Immature natural killer cell (primary cell): Measurements from ENCODE around the gene EPG5. TPM values are rescaled to one million over a fixed set of nuclear protein-coding genes. Genes with fewer than 3 reads are reported as not detected.

Experiments
- DNase-seq, 3 donors: peaks; one replicate each; pipeline ENCODE4 v3.0.0; 2022; ENCODE audit warnings: mixed read lengths in 1 of 3
- H3K27ac Mint-ChIP-seq, 6 donors: one replicate each; pipeline ENCODE4 v1.8.0; 2020; ENCODE audit warnings: mixed read lengths in 6 of 6, mild to moderate bottlenecking in 5 of 6, inconsistent platforms in 4 of 6, moderate library complexity in 3 of 6
- H3K27me3 Mint-ChIP-seq, 3 donors: one replicate each; pipeline ENCODE4 v1.8.0; 2020 to 2021; ENCODE audit warnings: low read depth in 3 of 3, mild to moderate bottlenecking in 3 of 3, mixed read lengths in 3 of 3, moderate library complexity in 3 of 3, inconsistent platforms in 1 of 3
- H3K36me3 Mint-ChIP-seq, 3 donors: one replicate each; pipeline ENCODE4 v1.8.0; 2020; ENCODE audit warnings: mixed read lengths in 3 of 3, inconsistent platforms in 2 of 3, mild to moderate bottlenecking in 2 of 3
- H3K4me1 Mint-ChIP-seq, 2 donors: one replicate each; pipeline ENCODE4 v1.8.0; 2020; ENCODE audit warnings: inconsistent platforms in 2 of 2, mild to moderate bottlenecking in 2 of 2, mixed read lengths in 2 of 2, moderate library complexity in 1 of 2
- H3K4me3 Mint-ChIP-seq, 5 donors: one replicate each; pipeline ENCODE4 v1.8.0; 2020; ENCODE audit warnings: mild to moderate bottlenecking in 5 of 5, mixed read lengths in 5 of 5, inconsistent platforms in 3 of 5, moderate library complexity in 3 of 5
- H3K9me3 Mint-ChIP-seq, 6 donors: one replicate each; pipeline ENCODE4 v1.8.0; 2020; ENCODE audit warnings: mild to moderate bottlenecking in 6 of 6, mixed read lengths in 6 of 6, inconsistent platforms in 4 of 6, moderate library complexity in 3 of 6
- polyA plus RNA-seq, 3 donors: library from polyadenylated mRNA; unstranded; fragments of 300-500 nt; fragmentation: Illumina TruSeq; gene quantifications; one replicate each; pipeline ENCODE4 v1.2.3, GENCODE V29; 2021

The EPG5 gene
- polyA plus RNA-seq = 1 to 10 TPM; 2.9 to 6.5 (median 5.3) TPM

- Mint-ChIP-seq H3K4me1 (peaks cover 50 to 56% of the 10 kb centered on the region in 2 donors), H3K27ac (peak within 1 kb of the TSS; percentile 88 to 98 (median 96))
Measured at GRCh38 chr18:45967007-45967706, at the start of gene EPG5. TSS of gene EPG5 (minus strand) at chr18:45967329. CDS start at chr18:45967239, 90 bp downstream.

GRCh38 chr18:46013484-46014189, 46.5 kb upstream of the EPG5 start:
- Mint-ChIP-seq H3K27ac (peak overlapping the region in 2 of 6 donors; percentile 10 to 19), H3K4me3 (no peak overlapping the region)

More at GRCh38 chr18:45967007-45967706, at the start of gene EPG5:
- DNase-seq = peak; percentile 90 to 92 (median 91)
- H3K9me3 Mint-ChIP-seq = no peaks in the 10 kb centered on the region
- peaks cover 3 to 13% (median 6%) of the 10 kb centered on the region in 3 donors for H3K36me3 Mint-ChIP-seq
- peaks cover 6 to 15% (median 10%) of the 10 kb centered on the region in 3 donors for H3K27me3 Mint-ChIP-seq
- peak within 1 kb of the TSS; percentile 91 to 100 (median 99) for H3K4me3 Mint-ChIP-seq

GRCh38 chr18:46010676-46011075, 43.5 kb upstream of the EPG5 start:
- H3K27ac Mint-ChIP-seq = no peak overlapping the region
- H3K27me3 Mint-ChIP-seq = no peaks in the 10 kb centered on the region
- peaks cover 14 to 19% of the 10 kb centered on the region in 2 donors for H3K4me1 Mint-ChIP-seq
- peaks cover 34 to 43% (median 41%) of the 10 kb centered on the region in 3 donors for H3K36me3 Mint-ChIP-seq
- H3K9me3 Mint-ChIP-seq = no peaks in the 10 kb centered on the region
- no peak for DNase-seq
- H3K4me3 Mint-ChIP-seq = no peak overlapping the region

More at GRCh38 chr18:46013484-46014189, 46.5 kb upstream of the EPG5 start:
- DNase-seq = peak in 1 of 3 donors; percentile 2
- Mint-ChIP-seq H3K4me1 (peaks cover 14 to 19% of the 10 kb centered on the region in 2 donors), H3K9me3 (no peaks in the 10 kb centered on the region), H3K27me3 (peaks cover 0 to 1% (median 0%) of the 10 kb centered on the region in 3 donors), H3K36me3 (peaks cover 28 to 48% (median 41%) of the 10 kb centered on the region in 3 donors)

- Mint-ChIP-seq H3K36me3 (peaks cover 32 to 41% (median 40%) of the 10 kb centered on the region in 3 donors), H3K4me3 (no peak overlapping the region), H3K27me3 (no peaks in the 10 kb centered on the region), H3K27ac (no peak overlapping the region), H3K9me3 (no peaks in the 10 kb centered on the region), H3K4me1 (peaks cover 14 to 19% of the 10 kb centered on the region in 2 donors)
- no peak for DNase-seq
Measured at GRCh38 chr18:46010050-46010449, 42.9 kb upstream of the EPG5 start.

- no peak overlapping the region for H3K4me3 Mint-ChIP-seq
- H3K36me3 Mint-ChIP-seq = peaks cover 27 to 42% (median 42%) of the 10 kb centered on the region in 3 donors
- no peak for DNase-seq
- no peaks in the 10 kb centered on the region for H3K27me3 Mint-ChIP-seq
- H3K4me1 Mint-ChIP-seq = peaks cover 14 to 19% of the 10 kb centered on the region in 2 donors
- no peaks in the 10 kb centered on the region for H3K9me3 Mint-ChIP-seq
- H3K27ac Mint-ChIP-seq = peak overlapping the region in 1 of 6 donors; percentile 28
Measured at GRCh38 chr18:46009125-46009840, 42.2 kb upstream of the EPG5 start.

- no peaks in the 10 kb centered on the region for H3K27me3 Mint-ChIP-seq
- H3K36me3 Mint-ChIP-seq = peaks cover 27 to 42% (median 42%) of the 10 kb centered on the region in 3 donors
- DNase-seq = no peak
- peak overlapping the region in 1 of 6 donors; percentile 59 for H3K27ac Mint-ChIP-seq
- H3K4me1 Mint-ChIP-seq = peaks cover 11 to 16% of the 10 kb centered on the region in 2 donors
- H3K9me3 Mint-ChIP-seq = no peaks in the 10 kb centered on the region
- no peak overlapping the region for H3K4me3 Mint-ChIP-seq
Measured at GRCh38 chr18:46008531-46008930, 41.4 kb upstream of the EPG5 start.

GRCh38 chr18:46007165-46007564, 40.0 kb upstream of the EPG5 start:
- H3K9me3 Mint-ChIP-seq = peaks cover 0 to 8% (median 5%) of the 10 kb centered on the region in 6 donors
- DNase-seq = no peak
- no peaks in the 10 kb centered on the region for H3K27me3 Mint-ChIP-seq
- H3K27ac Mint-ChIP-seq = no peak overlapping the region
- H3K4me1 Mint-ChIP-seq = peaks cover 17 to 23% of the 10 kb centered on the region in 2 donors
- no peak overlapping the region for H3K4me3 Mint-ChIP-seq
- peaks cover 37 to 53% (median 51%) of the 10 kb centered on the region in 3 donors for H3K36me3 Mint-ChIP-seq

GRCh38 chr18:46002934-46003333, 35.8 kb upstream of the EPG5 start:
- H3K27me3 Mint-ChIP-seq = no peaks in the 10 kb centered on the region
- H3K4me1 Mint-ChIP-seq = peaks cover 44 to 50% of the 10 kb centered on the region in 2 donors
- H3K36me3 Mint-ChIP-seq = peaks cover 17 to 34% (median 31%) of the 10 kb centered on the region in 3 donors
- peak overlapping the region in 5 of 6 donors; percentile 6 to 32 (median 23) for H3K27ac Mint-ChIP-seq
- H3K4me3 Mint-ChIP-seq = peak overlapping the region in 1 of 5 donors; percentile 26
- peaks cover 0 to 12% (median 7%) of the 10 kb centered on the region in 6 donors for H3K9me3 Mint-ChIP-seq
- DNase-seq = no peak

- Mint-ChIP-seq H3K36me3 (peaks cover 14 to 27% (median 26%) of the 10 kb centered on the region in 3 donors), H3K4me1 (peaks cover 52 to 59% of the 10 kb centered on the region in 2 donors), H3K27me3 (no peaks in the 10 kb centered on the region), H3K4me3 (peak overlapping the region in 1 of 5 donors; percentile 9), H3K27ac (peak overlapping the region in 1 of 6 donors; percentile 71), H3K9me3 (peaks cover 0 to 12% (median 7%) of the 10 kb centered on the region in 6 donors)
- no peak for DNase-seq
Measured at GRCh38 chr18:46001892-46002291, 34.8 kb upstream of the EPG5 start.

GRCh38 chr18:46001074-46001473, 33.9 kb upstream of the EPG5 start:
- H3K4me1 Mint-ChIP-seq = peaks cover 55 to 59% of the 10 kb centered on the region in 2 donors
- H3K9me3 Mint-ChIP-seq = peaks cover 0 to 12% (median 7%) of the 10 kb centered on the region in 6 donors
- H3K27ac Mint-ChIP-seq = peak overlapping the region in 5 of 6 donors; percentile 57 to 87 (median 62)
- H3K27me3 Mint-ChIP-seq = peaks cover 0 to 4% (median 0%) of the 10 kb centered on the region in 3 donors
- no peak for DNase-seq
- H3K4me3 Mint-ChIP-seq = peak overlapping the region in 3 of 5 donors; percentile 2 to 29 (median 26)
- peaks cover 14 to 27% (median 22%) of the 10 kb centered on the region in 3 donors for H3K36me3 Mint-ChIP-seq

GRCh38 chr18:45999536-45999935, 32.4 kb upstream of the EPG5 start:
- peaks cover 0 to 12% (median 7%) of the 10 kb centered on the region in 6 donors for H3K9me3 Mint-ChIP-seq
- no peak overlapping the region for H3K4me3 Mint-ChIP-seq
- peak overlapping the region in 5 of 6 donors; percentile 84 to 96 (median 90) for H3K27ac Mint-ChIP-seq
- peaks cover 0 to 4% (median 0%) of the 10 kb centered on the region in 3 donors for H3K27me3 Mint-ChIP-seq
- H3K4me1 Mint-ChIP-seq = peaks cover 57 to 65% of the 10 kb centered on the region in 2 donors
- no peak for DNase-seq
- H3K36me3 Mint-ChIP-seq = peaks cover 18 to 26% (median 19%) of the 10 kb centered on the region in 3 donors

- peaks cover 18 to 33% (median 27%) of the 10 kb centered on the region in 3 donors for H3K36me3 Mint-ChIP-seq
- DNase-seq = peak; percentile 5 to 21 (median 5)
- peak overlapping the region; percentile 84 to 96 (median 88) for H3K27ac Mint-ChIP-seq
- H3K9me3 Mint-ChIP-seq = peaks cover 0 to 12% (median 7%) of the 10 kb centered on the region in 6 donors
- peak overlapping the region; percentile 65 to 77 (median 71) for H3K4me3 Mint-ChIP-seq
- peaks cover 0 to 4% (median 0%) of the 10 kb centered on the region in 3 donors for H3K27me3 Mint-ChIP-seq
- peaks cover 57 to 64% of the 10 kb centered on the region in 2 donors for H3K4me1 Mint-ChIP-seq
Measured at GRCh38 chr18:45998244-45998643, 31.1 kb upstream of the EPG5 start.

- peak; percentile 24 to 35 (median 29) for DNase-seq
- Mint-ChIP-seq H3K9me3 (peaks cover 0 to 10% (median 5%) of the 10 kb centered on the region in 6 donors), H3K36me3 (peaks cover 13 to 30% (median 22%) of the 10 kb centered on the region in 3 donors), H3K27ac (peak overlapping the region; percentile 84 to 96 (median 88)), H3K4me1 (peaks cover 52 to 59% of the 10 kb centered on the region in 2 donors), H3K4me3 (peak overlapping the region; percentile 65 to 77 (median 71)), H3K27me3 (peaks cover 0 to 4% (median 0%) of the 10 kb centered on the region in 3 donors)
Measured at GRCh38 chr18:45997700-45998151, 30.6 kb upstream of the EPG5 start.
